Caco-2 (cell line): ENCODE measurements around the gene CRYBG2. TPM values are rescaled to one million over a fixed set of nuclear protein-coding genes. Genes with fewer than 3 reads are reported as not detected.

Experiments
- BruUV-seq: library from RNA; stranded (reverse); fragments of 400-500 nt; replicated peaks from 2 replicates; lab custom pipeline; 2021; lab: Mats Ljungman, UMichigan
- CTCF ChIA-PET: fragments of 300-600 bp; sonication (Branson Sonifier 250); formaldehyde crosslinking; loops from one replicate; lab custom pipeline; 2022; ENCODE audit warnings: antibody characterized with exemption; lab: Charles Lee
- POLR2A ChIA-PET: fragments of 300-600 bp; sonication (Branson Sonifier 250); formaldehyde crosslinking; loops from one replicate; lab custom pipeline; 2022; ENCODE audit warnings: antibody characterized with exemption; lab: Charles Lee
- DNase-seq, 2 experiments: peaks; one replicate each; pipeline versions ENCODE4 v3.0.0 to v3.0.0-alpha.2; 2020 to 2022
- H3K27me3 ChIP-seq: replicated peaks from 2 replicates; pipeline ENCODE4 v1.6.0; 2011; ENCODE audit warnings: low read length; ENCODE audit not compliant: control insufficient read depth, insufficient read depth
- H3K36me3 ChIP-seq: 2 replicates; pipeline ENCODE4 v1.5.1; 2011; ENCODE audit warnings: low read length; ENCODE audit not compliant: control insufficient read depth, insufficient read depth
- H3K4me1 ChIP-seq: fragments of 250-450 bp; sonication (Bioruptor Pico); 2 replicates; pipeline ENCODE4 v1.5.1; 2020; ENCODE audit warnings: mild to moderate bottlenecking
- H3K4me3 ChIP-seq: 2 replicates; pipeline ENCODE4 v1.5.1; 2011; ENCODE audit warnings: low read depth, mild to moderate bottlenecking, control low read depth, low read length
- H3K9me3 ChIP-seq: fragments of 250-450 bp; sonication (Bioruptor Pico); 2 replicates; pipeline ENCODE4 v1.5.1; 2020; ENCODE audit warnings: mild to moderate bottlenecking, moderate library complexity
- H3K27ac Mint-ChIP-seq: one replicate; pipeline ENCODE4 v1.8.0; 2022; ENCODE audit warnings: mixed read lengths; ENCODE audit not compliant: unreplicated experiment
- H3K27me3 Mint-ChIP-seq: one replicate; pipeline ENCODE4 v1.8.0; 2022; ENCODE audit warnings: mixed read lengths; ENCODE audit not compliant: insufficient read depth, unreplicated experiment
- H3K36me3 Mint-ChIP-seq: one replicate; pipeline ENCODE4 v1.8.0; 2022; ENCODE audit warnings: mild to moderate bottlenecking, mixed read lengths; ENCODE audit not compliant: insufficient read depth, unreplicated experiment
- H3K4me1 Mint-ChIP-seq: one replicate; pipeline ENCODE4 v1.8.0; 2022; ENCODE audit warnings: low read depth, mixed read lengths; ENCODE audit not compliant: unreplicated experiment
- H3K4me3 Mint-ChIP-seq: one replicate; pipeline ENCODE4 v1.8.0; 2022; ENCODE audit warnings: mild to moderate bottlenecking, moderate library complexity, mixed read lengths; ENCODE audit not compliant: unreplicated experiment
- H3K9me3 Mint-ChIP-seq: one replicate; pipeline ENCODE4 v1.8.0; 2022; ENCODE audit warnings: mixed read lengths; ENCODE audit not compliant: unreplicated experiment
- intact Hi-C: fragments of 100-400 bp; cut with micrococcal nuclease; formaldehyde crosslinking; loops from one replicate; pipeline ENCODE4 v1.10.0; 2022; ENCODE audit not compliant: unreplicated experiment
- total RNA-seq: library from RNA; stranded (reverse); gene quantifications from 2 replicates; pipeline ENCODE4 v1.2.3, GENCODE V29; 2022
- TF ChIP-seq, protein P1 (sequence below), 2 experiments: fragments of 200-600 bp in 1 of 2; IDR thresholded peaks; 1 replicate in 1 of 2; 2 replicates in 1 of 2; pipeline versions ENCODE4 v1.5.1 to v1.8.0; 2011 to 2022; ENCODE audit warnings: antibody characterized with exemption in 1 of 2, control low read depth in 1 of 2, inconsistent platforms in 1 of 2, low read depth in 1 of 2, low read length in 1 of 2, mild to moderate bottlenecking in 1 of 2, moderate library complexity in 1 of 2; ENCODE audit not compliant: insufficient read depth in 1 of 2, severe bottlenecking in 1 of 2, unreplicated experiment in 1 of 2

The CRYBG2 gene
- total RNA-seq, 1 experiment from 2014 or later = 66.1 TPM

DNA sequence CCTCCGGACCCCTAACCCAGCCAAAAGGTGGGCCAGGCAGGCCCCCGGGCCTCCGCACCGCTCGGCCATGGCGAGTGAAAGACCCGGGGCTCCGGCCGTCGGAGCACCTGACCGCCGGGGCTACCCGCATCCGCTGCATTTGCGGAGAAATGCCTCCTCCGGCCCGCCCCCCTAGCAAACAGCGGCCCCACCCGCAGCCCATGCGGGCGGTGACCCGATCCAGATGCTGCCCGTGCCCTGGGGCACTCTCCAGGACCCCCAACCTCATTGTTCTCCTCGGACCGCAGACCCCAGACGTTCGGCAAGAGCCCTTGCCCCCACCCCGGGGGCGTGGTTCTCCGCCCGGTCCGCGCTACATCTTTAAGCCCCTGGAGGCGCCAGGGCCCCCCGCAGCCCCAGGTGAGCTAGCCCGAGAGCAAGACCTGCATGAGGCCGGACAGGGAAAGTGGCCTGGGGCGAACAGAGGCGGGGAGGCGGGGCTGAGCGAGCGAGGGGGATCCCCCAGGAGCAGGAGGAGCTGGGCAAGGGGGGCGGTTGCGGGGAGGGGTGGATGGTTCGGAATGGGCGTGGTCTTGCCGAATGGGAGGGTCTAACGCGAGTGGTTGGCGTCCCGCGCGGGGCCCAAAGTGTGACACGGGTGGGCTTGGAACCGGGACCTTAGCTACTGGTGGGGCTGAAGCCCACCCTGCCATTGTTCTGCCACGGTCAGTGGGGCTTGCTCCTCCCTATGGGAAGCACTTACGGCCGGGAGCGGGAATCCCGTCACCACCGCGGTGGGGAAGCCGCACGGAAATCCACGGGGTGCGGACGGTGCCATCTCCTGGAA, 6.3 kb upstream of the CRYBG2 start:
- no peaks in the 10 kb centered on the region for H3K9me3 Mint-ChIP-seq
- TF ChIP-seq, protein P1, sequence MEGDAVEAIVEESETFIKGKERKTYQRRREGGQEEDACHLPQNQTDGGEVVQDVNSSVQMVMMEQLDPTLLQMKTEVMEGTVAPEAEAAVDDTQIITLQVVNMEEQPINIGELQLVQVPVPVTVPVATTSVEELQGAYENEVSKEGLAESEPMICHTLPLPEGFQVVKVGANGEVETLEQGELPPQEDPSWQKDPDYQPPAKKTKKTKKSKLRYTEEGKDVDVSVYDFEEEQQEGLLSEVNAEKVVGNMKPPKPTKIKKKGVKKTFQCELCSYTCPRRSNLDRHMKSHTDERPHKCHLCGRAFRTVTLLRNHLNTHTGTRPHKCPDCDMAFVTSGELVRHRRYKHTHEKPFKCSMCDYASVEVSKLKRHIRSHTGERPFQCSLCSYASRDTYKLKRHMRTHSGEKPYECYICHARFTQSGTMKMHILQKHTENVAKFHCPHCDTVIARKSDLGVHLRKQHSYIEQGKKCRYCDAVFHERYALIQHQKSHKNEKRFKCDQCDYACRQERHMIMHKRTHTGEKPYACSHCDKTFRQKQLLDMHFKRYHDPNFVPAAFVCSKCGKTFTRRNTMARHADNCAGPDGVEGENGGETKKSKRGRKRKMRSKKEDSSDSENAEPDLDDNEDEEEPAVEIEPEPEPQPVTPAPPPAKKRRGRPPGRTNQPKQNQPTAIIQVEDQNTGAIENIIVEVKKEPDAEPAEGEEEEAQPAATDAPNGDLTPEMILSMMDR (IDR thresholded peaks at IDR 0.05; ENCODE audit: insufficient read depth in 1 of 2, low read depth in 1 of 2, low read length in 1 of 2, severe bottlenecking in 1 of 2, unreplicated experiment in 1 of 2) = no peak
- CTCF ChIA-PET = no interaction called here

DNA sequence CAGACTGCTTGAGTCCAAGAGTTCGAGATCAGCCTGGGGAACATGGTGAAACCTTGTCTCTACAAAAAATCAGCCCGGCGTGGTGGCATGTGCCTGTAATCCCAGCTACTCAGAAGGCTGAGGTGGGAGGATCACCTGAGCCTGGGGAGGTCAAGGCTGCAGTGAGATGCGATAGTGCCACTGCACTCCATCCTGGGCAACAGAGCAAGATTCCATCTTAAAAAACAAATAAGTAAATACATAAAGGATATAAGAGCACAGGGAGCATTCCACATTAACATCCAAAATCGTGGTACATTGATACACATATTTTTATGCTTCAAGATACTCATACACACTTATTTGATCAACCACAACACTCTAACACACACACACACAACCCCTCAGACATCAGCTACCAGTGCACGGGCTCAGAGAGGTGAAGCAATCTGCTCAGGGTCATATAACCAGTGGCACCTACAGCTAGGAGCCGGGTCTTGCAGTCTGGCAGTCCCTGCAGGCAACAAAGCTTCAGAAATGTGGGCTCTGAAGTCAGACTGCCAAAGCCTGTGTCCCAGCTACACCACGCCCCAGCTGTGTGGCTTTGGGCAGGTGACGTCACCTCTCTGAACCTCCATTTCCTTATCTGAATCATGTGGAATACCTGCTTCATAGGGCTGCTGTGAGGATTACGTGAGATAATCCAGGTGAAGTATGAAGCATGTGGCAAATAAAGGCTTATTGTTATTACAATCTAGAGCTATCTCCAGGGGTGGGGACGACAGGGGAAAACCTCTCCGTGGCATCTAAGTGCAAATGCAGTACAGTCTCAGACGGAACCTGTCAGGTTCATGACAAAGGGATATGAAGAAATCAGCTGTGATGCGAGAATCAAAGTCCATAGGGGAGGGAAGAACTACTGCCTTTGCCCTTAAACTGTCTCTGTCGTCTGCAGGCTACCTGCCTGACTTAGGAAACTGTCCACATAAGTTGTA, 4.8 kb upstream of the CRYBG2 start:
- intact Hi-C loops = loop anchor here (1.0 kb wide), 1 partner anchor 7 kb away; no protein-coding TSS in a partner anchor
- TSS peak; percentile 33 for BruUV-seq

More for the DNA sequence above, 6.3 kb upstream of the CRYBG2 start:
- Histone ChIP-seq H3K36me3 (no peaks in the 10 kb centered on the region), H3K4me1 (peaks cover 50% of the 10 kb centered on the region), H3K27me3 (no peaks in the 10 kb centered on the region), H3K4me3 (no peak overlapping the region), H3K9me3 (no peaks in the 10 kb centered on the region)
- H3K4me3 Mint-ChIP-seq = peak overlapping the region; percentile 66
- POLR2A ChIA-PET = no interaction called here
- H3K36me3 Mint-ChIP-seq = no peaks in the 10 kb centered on the region
- no TSS peak for BruUV-seq
- H3K27ac Mint-ChIP-seq = peak overlapping the region; percentile 92
- DNase-seq = no peak
- intact Hi-C loops = loop anchor here (1.0 kb wide), 1 partner anchor 9 kb away; no protein-coding TSS in a partner anchor
- H3K27me3 Mint-ChIP-seq = no peaks in the 10 kb centered on the region
- H3K4me1 Mint-ChIP-seq = peaks cover 36% of the 10 kb centered on the region

More for the DNA sequence above, 4.8 kb upstream of the CRYBG2 start:
- peak overlapping the region; percentile 66 for H3K4me3 Mint-ChIP-seq
- peak; percentile 83 to 87 for DNase-seq
- TF ChIP-seq, protein P1 (IDR thresholded peaks at IDR 0.05; ENCODE audit: insufficient read depth in 1 of 2, low read depth in 1 of 2, low read length in 1 of 2, severe bottlenecking in 1 of 2, unreplicated experiment in 1 of 2) = no peak
- ChIA-PET POLR2A (interaction anchor here (0.5 to 1.5 kb wide), 4 partner anchors 9 to 226 kb away, joined by 3 to 25 read pairs (median 3); no protein-coding TSS in a partner anchor), CTCF (interaction anchor here (0.5 to 1.2 kb wide), 6 partner anchors 8 to 169 kb away, joined by 3 to 7 read pairs (median 3); no protein-coding TSS in a partner anchor)
- no peaks in the 10 kb centered on the region for H3K9me3 Mint-ChIP-seq
- H3K36me3 ChIP-seq = no peaks in the 10 kb centered on the region
- peaks cover 61% of the 10 kb centered on the region for H3K4me1 ChIP-seq
- H3K27me3 Mint-ChIP-seq = no peaks in the 10 kb centered on the region
- H3K36me3 Mint-ChIP-seq = peaks cover 6% of the 10 kb centered on the region
- H3K27me3 ChIP-seq = no peaks in the 10 kb centered on the region
- peak overlapping the region; percentile 5; the same call in 1 of the 2 replicates for H3K4me3 ChIP-seq
- peaks cover 36% of the 10 kb centered on the region for H3K4me1 Mint-ChIP-seq
- no peaks in the 10 kb centered on the region for H3K9me3 ChIP-seq
- peak overlapping the region; percentile 92 for H3K27ac Mint-ChIP-seq
